ENCODE measurements around the gene SPINT4.
"Not testable (repeated sequence)": the region's sequence is repeated elsewhere in the genome, so short reads cannot be mapped to it uniquely, and the experiment has no call there.

The SPINT4 gene

DNA sequence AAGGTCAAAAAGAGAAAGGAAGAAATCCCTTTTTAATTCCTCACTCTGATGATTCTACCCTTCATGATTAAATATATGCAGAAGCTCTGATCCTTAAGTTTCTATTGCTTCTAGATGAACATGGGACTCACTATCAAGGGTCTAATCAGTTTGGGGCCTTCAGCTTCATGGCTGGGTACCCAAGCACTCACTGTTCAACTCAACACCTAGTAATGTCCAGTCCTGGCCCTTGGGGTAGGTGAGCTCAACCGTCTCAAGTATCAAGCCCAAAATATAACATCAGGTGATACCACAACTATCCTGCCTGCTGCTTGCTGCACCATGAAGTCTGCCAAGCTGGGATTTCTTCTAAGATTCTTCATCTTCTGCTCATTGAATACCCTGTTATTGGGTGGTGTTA lies at the start of gene SPINT4:
TSS of gene SPINT4 (plus strand) at position 301 of the 400 bp plus-strand sequence. CDS start at position 322, 21 bp downstream.
- DNase-seq: no peak

DNA sequence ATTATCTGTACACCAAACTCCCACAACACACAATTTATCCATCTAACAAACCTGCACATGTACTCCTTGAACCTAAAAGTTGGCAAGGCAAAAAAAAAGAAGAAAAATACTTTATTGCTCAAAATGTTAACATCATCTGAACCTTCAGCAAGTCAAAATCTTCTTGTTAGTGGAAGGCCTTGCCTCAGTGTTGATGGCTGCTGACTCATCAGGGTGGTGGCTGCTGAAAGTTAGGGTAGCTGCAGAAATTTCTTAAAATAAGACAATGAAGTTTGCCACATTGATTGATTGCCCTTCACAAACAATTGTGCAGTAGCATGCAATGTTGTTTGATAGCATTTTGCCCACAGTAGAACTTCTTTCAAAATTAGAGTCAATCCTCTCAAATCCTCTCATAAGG lies 49.4 kb upstream of the SPINT4 start:
- no peak for DNase-seq

DNA sequence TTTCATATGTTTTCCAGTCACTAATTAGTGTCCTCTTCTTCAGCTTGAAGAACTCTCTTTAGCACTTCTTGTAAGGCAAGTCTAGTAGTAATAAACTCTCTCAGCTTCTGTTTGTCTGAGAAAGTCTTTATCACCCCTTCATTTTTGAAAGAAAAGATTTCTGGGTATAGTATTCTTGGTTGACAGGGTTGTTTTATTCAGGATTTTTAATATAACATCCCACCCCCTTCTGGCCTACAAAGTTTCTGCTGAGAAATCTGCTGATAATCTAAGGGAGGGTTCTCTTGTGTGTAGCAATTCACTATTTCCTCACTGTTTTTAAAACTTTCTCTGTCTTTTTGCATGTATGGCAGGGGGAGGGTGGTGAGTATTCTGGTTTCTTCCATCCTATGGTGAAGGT lies 42.5 kb upstream of the SPINT4 start:
- no peak for DNase-seq

DNA sequence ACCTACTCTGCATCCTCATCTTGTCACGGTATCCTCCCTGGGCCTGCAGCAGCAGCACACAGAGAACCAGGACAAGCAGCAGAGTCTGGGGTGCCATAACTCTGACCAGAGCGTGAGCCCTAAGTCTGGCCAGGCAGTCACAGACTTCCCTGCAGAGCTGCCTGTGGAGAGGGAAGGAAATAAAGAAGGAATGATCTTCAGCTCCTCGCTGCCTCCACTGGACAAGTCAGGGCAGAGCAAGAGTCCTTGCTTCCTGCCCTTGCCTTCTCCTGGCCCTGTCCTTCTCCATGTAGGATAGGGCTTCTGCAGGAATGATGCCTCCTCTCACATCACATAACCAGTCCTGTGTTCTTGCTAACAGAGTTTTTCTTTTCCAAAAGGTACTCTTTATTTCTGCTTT lies 36.3 kb upstream of the SPINT4 start:
- no peak for DNase-seq

DNA sequence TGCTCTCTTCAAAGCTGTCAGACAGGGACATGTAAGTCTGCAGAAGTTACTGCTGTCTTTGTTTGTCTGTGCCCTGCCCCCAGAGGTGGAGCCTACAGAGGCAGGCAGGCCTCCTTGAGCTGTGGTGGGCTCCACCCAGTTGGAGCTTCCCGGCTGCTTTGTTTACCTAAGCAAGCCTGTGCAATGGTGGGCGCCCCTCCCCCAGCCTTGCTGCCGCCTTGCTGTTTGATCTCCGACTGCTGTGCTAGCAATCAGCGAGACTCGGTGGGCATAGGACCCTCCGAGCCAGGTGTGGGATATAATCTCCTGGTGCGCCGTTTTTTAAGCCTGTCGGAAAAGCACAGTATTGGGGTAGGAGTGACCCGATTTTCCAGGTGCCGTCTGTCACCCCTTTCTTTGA lies 28.8 kb upstream of the SPINT4 start:
- DNase-seq: not testable (repeated sequence)

DNA sequence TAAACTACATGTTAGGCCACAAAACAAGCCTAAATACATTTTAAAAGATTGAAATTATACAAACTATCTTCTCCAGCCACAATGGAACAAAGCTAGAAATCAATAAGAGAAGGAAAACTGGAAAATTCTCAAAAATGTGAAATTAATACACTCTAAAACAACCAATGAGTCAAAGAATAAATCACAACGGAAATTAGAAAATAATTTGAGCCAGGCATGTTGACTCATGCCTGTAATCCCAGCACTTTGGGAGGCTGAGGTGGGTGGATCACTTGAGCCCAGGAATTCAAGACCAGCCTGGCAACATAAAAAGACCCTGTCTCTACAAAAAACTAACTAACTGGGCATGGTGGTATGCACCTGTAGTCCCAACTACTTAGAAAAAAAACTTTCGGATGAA lies 26.7 kb upstream of the SPINT4 start:
- DNase-seq: no peak

DNA sequence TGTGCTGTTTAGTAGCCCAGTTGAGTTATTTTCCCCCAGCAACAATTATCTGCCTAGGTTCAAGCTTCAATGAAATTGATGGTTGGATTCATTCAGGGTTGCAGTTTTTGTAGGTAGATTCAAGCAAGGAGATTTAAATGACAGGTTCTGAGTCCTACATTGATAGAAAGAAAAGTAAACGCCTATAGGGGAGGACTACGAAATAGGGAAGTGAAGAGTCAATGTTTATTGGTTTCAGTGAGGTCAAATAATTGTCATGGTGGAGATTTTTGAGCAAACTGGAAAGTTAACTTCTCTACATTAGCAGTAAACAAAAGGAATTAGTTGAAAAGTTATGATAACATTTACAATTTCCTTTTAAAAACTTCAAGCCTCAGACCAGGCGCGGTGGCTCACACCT lies 21.0 kb upstream of the SPINT4 start:
- no peak for DNase-seq

DNA sequence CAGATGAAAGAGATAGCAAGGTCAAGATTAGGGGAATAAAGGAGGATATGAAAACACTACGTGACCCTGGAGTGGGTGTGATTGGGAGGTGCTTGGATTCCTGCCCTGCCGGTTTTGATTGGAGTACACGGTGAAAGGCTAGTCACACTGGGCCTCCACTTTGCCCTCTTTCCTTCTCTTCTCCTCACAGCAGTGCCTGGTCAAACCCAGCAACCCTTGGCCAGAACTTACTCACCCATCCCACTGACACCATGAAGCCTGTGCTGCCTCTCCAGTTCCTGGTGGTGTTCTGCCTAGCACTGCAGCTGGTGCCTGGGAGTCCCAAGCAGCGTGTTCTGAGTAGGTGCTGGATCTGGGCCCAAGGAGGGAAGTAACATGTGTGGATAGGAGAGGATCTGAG lies 20.3 kb upstream of the SPINT4 start, which contains the start of gene WFDC13:
TSS of gene WFDC13 (plus strand) at position 166 of the 400 bp plus-strand sequence. CDS start at position 252, 86 bp downstream.
- no peak for DNase-seq

DNA sequence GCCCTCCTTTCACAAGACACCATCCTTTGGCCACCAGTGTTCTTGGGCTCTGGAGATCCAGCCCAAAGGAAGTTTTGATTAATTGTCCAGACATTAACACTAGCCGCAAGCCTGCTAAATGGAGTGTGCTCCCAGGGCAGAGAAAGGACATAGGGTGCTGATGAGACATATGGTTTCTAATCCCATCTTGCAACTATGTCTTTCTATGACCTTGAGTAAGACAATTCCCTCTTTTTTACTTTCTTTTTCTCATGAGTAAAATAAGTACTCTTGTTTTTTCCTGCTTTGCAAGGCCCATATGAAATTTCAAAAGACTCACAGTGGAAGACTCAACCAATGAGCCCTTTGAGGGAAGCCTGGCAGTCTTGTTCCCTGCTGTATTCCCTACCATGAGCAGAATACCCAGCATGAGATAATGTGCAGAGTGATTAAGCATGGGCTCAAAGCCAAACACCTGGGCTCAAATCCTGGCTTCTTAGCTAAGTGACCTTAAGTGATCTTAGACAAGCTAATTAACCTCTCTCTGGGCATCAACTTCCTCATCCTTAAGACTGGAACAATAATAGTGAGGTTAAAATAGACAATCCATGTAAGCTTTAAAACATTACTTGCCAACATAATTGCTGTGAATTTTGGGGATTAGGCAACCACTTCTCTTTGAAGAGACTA lies 17.0 kb upstream of the SPINT4 start, which contains the start of gene WFDC10B:
TSS of gene WFDC10B (minus strand) at position 51 of the 669 bp plus-strand sequence. CDS start 19,027 bp downstream, outside the sequence.
- DNase-seq: no peak

DNA sequence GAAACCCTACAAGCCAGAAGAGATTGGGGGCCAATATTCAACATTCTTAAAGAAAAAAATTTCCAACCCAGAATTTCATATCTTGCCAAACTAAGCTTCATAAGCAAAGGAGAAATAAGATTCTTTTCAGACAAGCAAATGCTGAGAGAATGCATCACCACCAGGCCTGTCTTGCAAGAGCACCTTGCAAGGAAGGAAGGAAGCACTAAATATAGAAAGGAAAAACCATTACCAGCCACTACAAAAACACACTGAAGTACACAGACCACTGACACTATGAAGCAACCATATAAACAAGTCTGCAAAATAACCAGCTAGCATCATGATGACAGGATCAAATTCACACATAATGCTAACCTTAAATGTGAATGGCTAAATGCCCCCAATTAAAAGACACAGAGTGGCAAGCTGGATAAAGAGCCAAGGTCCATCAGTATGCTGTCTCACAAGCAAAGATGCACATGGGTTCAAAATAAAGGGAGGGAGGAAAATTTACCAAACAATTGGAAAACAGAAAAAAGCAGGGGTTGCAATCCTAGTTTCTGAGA lies 5.9 kb upstream of the SPINT4 start:
- not testable (repeated sequence) for DNase-seq

DNA sequence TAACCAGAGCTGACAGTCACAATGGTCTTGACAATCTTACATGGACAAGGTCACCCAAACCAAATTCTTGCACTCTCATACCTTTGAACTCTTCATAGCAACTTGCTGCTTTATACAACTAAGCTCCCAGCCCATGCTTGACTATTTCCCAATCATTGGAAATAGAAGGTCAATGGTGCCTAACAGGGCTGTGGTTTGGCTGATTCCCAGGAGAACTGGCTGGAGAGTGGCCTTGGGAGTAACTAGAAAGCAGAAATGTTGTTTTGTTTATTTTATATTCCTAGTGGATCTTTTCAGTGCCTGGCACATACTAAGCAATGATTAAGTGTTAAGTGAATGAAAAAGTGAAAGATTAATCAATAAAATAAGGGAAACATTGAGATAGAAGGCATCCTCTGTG lies 3.0 kb downstream of the SPINT4 start:
- DNase-seq: no peak

DNA sequence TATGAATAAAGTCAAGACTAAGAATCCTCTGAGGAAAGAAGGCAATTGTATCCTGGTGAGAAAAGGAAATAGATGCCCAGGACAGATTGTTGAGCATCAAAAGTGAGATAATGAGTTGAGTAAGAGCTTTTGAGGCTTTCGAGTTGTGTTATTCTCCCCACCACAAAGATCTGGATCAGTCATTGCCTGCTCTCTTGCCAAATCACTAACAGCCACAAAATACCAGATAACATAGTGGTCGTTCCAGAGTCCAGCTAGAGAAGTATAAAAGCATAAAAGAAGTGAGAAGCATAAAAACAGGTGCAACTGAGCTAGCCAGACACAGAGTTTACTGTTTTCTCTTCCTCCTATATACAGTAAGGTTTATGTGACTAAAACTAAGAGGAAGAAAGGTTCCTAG lies 4.9 kb downstream of the SPINT4 start:
- no peak for DNase-seq

DNA sequence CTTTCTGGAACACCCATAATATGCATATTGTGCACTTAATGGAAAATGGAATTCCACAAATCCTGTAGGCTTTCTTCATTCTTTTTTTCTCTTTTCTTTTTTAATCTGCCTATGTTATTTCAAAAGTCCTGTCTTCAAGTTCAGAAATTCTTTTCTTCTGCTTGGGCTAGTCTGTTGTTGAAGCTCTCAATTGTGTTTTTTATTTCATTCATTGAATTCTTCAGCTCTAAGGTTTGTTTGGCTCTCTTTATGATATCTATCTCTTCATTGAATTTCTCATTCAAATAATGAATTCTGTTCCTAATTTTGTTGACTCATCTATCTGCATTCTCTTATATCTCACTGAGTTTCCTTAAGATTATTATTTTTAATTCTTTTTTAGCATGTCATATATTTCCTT lies 10.1 kb downstream of the SPINT4 start:
- DNase-seq: no peak

DNA sequence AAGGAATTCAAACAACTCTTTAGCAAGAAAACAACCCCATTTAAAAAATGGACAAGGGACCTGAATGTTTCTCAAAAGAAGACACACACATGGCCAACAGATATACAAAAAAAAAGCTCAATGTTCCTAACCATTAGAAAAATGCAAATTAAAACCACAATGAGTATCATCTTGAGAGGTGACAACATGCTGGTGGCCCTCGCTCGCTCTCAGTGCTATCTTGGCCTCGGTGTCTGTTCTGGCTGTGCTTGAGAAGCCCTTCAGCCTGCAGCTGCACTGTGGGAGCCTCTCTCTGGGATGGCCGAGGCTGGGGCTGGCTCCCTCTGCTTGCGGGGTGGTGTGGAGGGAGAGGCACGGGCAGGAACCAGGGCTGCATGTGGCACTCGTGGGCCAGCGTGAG lies 13.4 kb downstream of the SPINT4 start:
- no peak for DNase-seq

DNA sequence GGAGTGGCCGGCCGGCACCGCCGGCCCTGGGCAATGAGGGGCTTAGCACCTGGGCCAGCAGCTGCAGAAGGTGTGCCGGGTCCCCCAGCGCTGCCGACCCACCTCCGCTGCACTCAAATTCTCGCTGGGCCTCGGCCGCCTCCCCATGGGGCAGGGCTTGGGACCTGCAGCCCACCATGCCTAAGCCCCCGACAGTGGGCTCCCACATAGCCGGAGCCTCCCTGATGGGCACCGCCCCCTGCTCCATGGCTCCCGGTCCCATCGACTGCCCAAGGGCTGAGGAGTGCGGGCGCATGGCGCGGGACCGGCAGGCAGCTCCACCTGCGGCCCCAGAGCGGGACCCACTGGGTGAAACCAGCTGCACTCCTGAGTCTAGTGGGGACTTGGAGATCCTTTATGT lies 13.8 kb downstream of the SPINT4 start:
- no peak for DNase-seq

DNA sequence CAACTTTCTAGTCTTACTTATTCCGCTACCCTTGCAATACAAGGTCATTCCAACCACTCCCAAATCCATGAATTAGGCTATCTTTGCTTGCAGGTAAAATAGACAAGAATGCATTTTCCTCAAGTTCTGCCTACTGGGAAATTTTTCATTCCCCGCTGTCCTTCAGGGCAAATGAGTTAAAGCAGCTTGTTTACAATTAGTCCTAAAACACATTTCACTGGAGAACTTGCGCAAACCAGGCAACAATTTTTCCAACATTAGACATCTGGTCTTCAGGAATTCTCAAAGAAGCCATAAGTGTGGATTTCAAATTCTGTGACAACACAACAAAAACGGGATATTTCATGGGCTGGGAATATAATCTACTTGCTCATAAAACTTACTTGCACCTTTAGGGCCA lies 20.4 kb downstream of the SPINT4 start:
- no peak for DNase-seq

DNA sequence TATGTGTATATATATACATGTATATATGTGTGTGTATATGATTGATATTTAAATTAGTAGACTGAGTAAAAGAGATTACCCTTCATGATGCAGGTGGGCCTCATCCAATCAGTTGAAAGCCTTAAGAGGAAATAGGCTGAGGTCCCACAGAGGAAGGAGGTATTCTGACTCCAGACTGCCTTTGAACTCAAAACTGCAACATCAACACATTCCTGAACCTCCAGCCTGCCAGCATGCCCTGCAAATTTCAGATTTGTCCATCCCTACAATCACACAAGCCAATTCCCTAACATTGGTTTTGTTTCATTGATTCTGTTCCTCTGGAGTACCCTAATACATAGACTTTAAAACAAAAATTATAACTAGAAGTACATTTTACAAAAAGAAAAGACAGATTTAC lies 22.9 kb downstream of the SPINT4 start:
- DNase-seq: no peak

DNA sequence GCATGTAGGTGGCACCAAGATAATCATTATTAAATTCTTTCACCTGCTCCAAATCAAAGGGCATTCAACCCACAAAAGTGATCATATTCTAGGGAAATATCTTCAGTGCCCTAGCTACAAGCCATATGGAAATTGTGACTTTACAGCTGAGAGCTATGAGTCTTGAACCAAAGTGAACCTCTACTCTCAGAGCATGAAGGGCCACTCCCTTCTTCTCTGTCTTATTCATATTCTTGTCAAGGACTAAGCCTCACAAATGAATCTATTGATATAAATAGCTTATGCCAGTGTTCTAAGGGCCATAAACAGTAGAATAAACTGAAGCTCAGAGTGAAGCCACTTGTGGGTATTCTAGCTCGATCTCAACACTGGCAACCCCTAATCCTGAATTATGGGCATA lies 29.6 kb downstream of the SPINT4 start:
- DNase-seq: no peak

DNA sequence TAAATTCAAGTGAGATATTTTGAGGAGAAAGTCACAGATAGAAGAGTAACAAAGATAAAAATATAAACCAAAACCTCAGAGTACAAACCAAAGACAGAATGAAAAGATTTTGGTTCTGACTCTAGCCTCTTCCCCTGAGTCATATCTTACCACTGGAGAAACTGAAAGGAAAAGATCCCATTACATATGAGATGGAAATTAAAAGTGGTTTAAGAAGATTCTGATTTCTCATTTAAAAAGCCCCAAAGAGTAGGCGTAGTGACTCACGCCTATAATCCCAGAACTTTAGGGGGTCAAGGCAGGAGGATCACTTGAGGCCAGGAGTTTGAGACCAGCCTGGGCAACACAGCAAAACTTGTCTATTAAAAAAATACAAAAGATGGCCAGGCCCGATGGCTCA lies 30.6 kb downstream of the SPINT4 start:
- no peak for DNase-seq

DNA sequence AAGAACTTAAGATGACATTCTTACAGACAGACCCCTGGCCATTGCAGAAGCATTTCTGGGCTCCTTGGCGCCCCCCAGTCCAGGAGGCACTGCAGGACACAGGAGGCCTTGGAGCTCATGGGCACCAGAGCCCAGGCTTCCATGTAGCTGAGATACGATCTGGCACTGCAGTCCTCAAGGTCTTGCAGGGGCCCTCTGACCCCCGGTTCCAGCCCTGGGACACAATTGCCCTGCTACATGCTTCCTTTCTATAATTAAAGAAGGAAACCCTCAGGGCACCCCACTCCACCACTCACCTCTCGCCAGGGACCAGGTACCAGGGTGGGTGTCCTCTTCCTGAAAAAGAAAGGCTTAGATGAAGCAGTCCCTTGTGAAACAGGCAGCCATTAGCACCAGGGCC lies 35.9 kb downstream of the SPINT4 start:
- no peak for DNase-seq

DNA sequence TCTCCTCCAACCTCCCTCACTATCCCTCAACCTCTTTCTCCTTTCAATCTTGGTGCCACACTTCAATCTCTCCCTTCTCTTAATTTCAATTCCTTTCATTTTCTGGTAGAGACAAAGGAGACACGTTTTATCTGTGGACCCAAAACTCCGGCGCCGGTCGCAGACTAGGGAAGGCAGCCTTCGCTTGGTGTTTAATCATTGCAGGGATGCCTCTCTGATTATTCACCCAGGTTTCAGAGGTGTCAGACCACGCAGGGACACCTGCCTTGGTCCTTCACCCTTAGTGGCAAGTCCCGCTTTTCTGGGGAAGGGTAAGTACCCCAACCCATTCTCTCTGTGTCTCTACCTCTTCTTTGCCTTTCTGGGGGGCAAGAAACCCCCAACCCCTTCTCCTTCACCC lies 37.8 kb downstream of the SPINT4 start:
- DNase-seq: not testable (repeated sequence)

DNA sequence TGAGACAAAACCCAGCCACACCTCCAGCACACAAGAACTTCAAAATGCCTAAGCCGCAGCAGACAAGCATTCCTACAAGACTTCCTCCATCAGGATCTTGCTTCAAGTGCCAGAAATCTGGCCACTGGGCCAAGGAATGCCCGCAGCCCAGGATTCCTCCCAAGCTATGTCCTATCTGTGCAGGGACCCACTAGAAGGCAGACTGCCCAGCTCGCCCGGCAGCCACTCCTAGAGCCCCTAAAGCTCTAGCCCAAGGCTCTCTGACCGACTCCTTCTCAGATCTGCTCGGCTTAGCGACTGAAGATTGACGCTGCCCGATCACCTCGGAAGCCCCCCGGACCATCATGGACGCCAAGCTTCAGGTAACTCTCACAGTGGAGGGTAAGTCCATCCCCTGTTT lies 39.8 kb downstream of the SPINT4 start:
- not testable (repeated sequence) for DNase-seq

DNA sequence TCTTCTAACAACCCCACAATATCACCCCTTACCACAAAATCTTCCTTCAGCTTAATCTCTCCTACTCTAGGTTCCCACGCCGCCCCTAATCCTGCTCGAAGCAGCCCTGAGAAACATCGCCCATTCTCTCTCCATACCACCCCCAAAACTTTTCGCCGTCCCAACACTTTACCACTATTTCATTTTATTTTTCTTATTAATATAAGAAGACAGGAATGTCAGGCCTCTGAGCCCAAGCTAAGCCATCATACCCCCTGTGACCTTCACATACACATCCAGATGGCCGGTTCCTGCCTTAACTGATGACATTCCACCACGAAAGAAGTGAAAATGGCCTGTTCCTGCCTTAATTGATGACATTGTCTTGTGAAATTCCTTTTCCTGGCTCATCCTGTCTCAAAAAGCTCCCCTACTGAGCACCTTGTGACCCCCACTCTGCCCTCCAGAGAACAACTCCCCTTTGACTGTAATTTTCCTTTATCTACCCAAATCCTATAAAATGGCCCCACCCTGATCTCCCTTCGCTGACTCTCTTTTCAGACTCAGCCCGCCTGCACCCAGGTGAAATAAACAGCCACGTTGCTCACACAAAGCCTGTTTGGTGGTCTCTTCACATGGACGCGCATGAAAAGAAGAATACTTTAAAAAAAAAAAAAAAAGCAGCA lies 42.6 kb downstream of the SPINT4 start:
- not testable (repeated sequence) for DNase-seq

DNA sequence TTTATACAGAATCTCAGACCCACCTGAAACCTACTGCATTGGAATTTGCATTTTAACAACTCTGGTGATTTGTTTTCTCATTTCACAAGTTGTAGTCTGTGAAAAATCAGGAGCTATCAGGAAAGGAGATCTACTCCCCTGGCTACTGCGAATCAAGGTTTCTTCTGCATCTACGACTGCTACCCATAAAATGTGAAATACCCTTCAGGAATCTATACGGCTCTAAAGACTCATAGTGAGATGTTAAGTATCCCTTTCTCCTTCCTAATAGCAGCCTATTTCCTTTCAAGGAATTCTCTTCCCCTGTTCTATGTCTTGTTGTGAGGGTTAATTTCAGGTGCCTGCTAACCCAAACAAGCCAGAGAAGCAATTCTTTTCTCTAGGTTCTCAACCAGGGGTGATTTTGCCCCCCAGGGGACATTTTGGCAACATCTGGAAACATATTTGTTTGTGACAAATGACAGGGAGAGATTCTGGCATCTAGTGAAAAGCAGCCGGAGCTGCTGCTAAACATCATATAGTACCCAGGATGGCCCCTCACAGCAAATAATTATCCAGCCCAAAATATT lies 43.2 kb downstream of the SPINT4 start:
- DNase-seq: no peak

Measured in GDM1 (cell line).